HCT116 (cell line): ENCODE data around the gene FUCA2. TPM values are rescaled to one million over a fixed set of nuclear protein-coding genes. Genes with fewer than 3 reads are reported as not detected.

Experiments
- ATAC-seq: fragments of 200-7000 bp; cut with Tn5 transposase; 2 replicates; pipeline ENCODE4 v1.9.1; 2020; ENCODE audit warnings: mild to moderate bottlenecking, moderate library complexity
- BruUV-seq: library from RNA; stranded (reverse); fragments of 400-500 nt; replicated peaks from 2 replicates; lab custom pipeline; 2021; lab: Mats Ljungman, UMichigan
- CTCF ChIA-PET: fragments of 300-600 bp; sonication (Branson Sonifier 250); formaldehyde crosslinking; loops from one replicate; lab custom pipeline; 2021; ENCODE audit warnings: antibody characterized with exemption; lab: Charles Lee
- POLR2A ChIA-PET: fragments of 300-600, 350-600 bp; sonication (Branson Sonifier 250); formaldehyde crosslinking; loops from one replicate; lab custom pipeline; 2021; ENCODE audit warnings: antibody characterized with exemption; lab: Charles Lee
- RAD21 ChIA-PET, 2 experiments: fragments of 300-600 bp; sonication (Branson Sonifier 250); formaldehyde crosslinking; loops; one replicate each; lab custom pipeline; 2023; ENCODE audit warnings: low total read pairs in 2 of 2; ENCODE audit not compliant: uncharacterized antibody in 2 of 2, unreplicated experiment in 2 of 2, low non-redundant PET in 1 of 2; lab: Charles Lee
- DNase-seq: peaks from one replicate; pipeline ENCODE4 v3.0.0-alpha.2; 2010; ENCODE audit warnings: low read depth, low spot score
- H2AFZ ChIP-seq: fragments of 200-600 bp; shearing (Covaris generic), sonication (generic); 2 replicates; pipeline ENCODE4 v1.6.1; 2017; ENCODE audit warnings: low read depth, mixed run types, mixed read lengths, antibody characterized with exemption, low read length; ENCODE audit not compliant: poor library complexity, severe bottlenecking
- H3K27ac ChIP-seq: 2 replicates; pipeline ENCODE4 v1.5.1; 2012; ENCODE audit warnings: low read depth, low read length
- H3K27me3 ChIP-seq: fragments of 200-600 bp; sonication (generic); 2 replicates; pipeline ENCODE4 v1.6.1; 2016; ENCODE audit warnings: mixed run types, low read length, mixed read lengths; ENCODE audit not compliant: insufficient read depth
- H3K36me3 ChIP-seq, 2 experiments: fragments of 200-500 bp in 1 of 2; fragments of 200-600 bp in 1 of 2; sonication (Bioruptor generic) in 1 of 2; sonication (generic) in 1 of 2; 2 replicates each; pipeline versions ENCODE4 v1.5.1 to v1.6.1; 2014 to 2016; ENCODE audit warnings: low read length in 2 of 2, inconsistent platforms in 1 of 2, mixed read lengths in 1 of 2, mixed run types in 1 of 2; ENCODE audit not compliant: insufficient read depth in 2 of 2, control insufficient read depth in 1 of 2
- H3K4me1 ChIP-seq, 2 experiments: fragments of 200-600 bp in 1 of 2; sonication (generic) in 1 of 2; 2 replicates each; pipeline versions ENCODE4 v1.5.1 to v1.6.1; 2012 to 2017; ENCODE audit warnings: low read length in 2 of 2, inconsistent platforms in 1 of 2, mild to moderate bottlenecking in 1 of 2, mixed read lengths in 1 of 2, mixed run types in 1 of 2, moderate library complexity in 1 of 2; ENCODE audit not compliant: insufficient read depth in 2 of 2, control insufficient read depth in 1 of 2
- H3K4me2 ChIP-seq: fragments of 200-600 bp; sonication (generic); 2 replicates; pipeline ENCODE4 v1.6.1; 2017; ENCODE audit warnings: mixed run types, low read length, mixed read lengths
- H3K4me3 ChIP-seq, 2 experiments: fragments of 200-600 bp in 1 of 2; sonication (generic) in 1 of 2; replicated peaks in 1 of 2; 2 replicates each; pipeline ENCODE4 v1.5.1; 2011 to 2016; ENCODE audit warnings: low read length in 2 of 2, control low read depth in 1 of 2, low read depth in 1 of 2, mild to moderate bottlenecking in 1 of 2, mixed read lengths in 1 of 2, mixed run types in 1 of 2
- H3K79me2 ChIP-seq: fragments of 200-600 bp; sonication (generic); 2 replicates; pipeline ENCODE4 v1.6.1; 2017; ENCODE audit warnings: mild to moderate bottlenecking, mixed run types, low read length, moderate library complexity, mixed read lengths; ENCODE audit not compliant: insufficient read depth
- H3K9ac ChIP-seq: fragments of 200-600 bp; sonication (generic); 2 replicates; pipeline ENCODE4 v1.6.1; 2016; ENCODE audit warnings: low read length, mixed read lengths
- H3K9me2 ChIP-seq: fragments of 200-600 bp; sonication (generic), shearing (Covaris generic); 2 replicates; pipeline ENCODE4 v1.6.1; 2017; ENCODE audit warnings: mixed run types, mild to moderate bottlenecking, moderate library complexity; ENCODE audit not compliant: insufficient read depth
- H3K9me3 ChIP-seq, 2 experiments: fragments of 200-500 bp in 1 of 2; fragments of 200-600 bp in 1 of 2; sonication (Bioruptor generic) in 1 of 2; sonication (generic) in 1 of 2; 2 replicates each; pipeline ENCODE4 v1.6.1; 2014 to 2017; ENCODE audit warnings: low read length in 2 of 2, mixed read lengths in 2 of 2, inconsistent platforms in 1 of 2, low read depth in 1 of 2, mild to moderate bottlenecking in 1 of 2, mixed run types in 1 of 2, moderate library complexity in 1 of 2; ENCODE audit not compliant: control insufficient read depth in 1 of 2, insufficient read depth in 1 of 2
- H4K20me1 ChIP-seq: fragments of 200-600 bp; sonication (generic), shearing (Covaris generic); 2 replicates; pipeline ENCODE4 v1.6.1; 2017; ENCODE audit warnings: mixed run types, mild to moderate bottlenecking, moderate library complexity; ENCODE audit not compliant: insufficient read depth
- CBX3 ChIP-seq: IDR thresholded peaks from 2 replicates; pipeline ENCODE4 v1.6.1; 2012; ENCODE audit warnings: low read depth
- CEBPB ChIP-seq: IDR thresholded peaks from 2 replicates; pipeline ENCODE4 v1.6.1; 2012; ENCODE audit warnings: low read depth
- EGR1 ChIP-seq: IDR thresholded peaks from 2 replicates; pipeline ENCODE4 v1.6.1; 2012; ENCODE audit warnings: low read depth
- ELF1 ChIP-seq: IDR thresholded peaks from 2 replicates; pipeline ENCODE4 v1.6.1; 2012; ENCODE audit warnings: low read depth, borderline replicate concordance
- EZH2 ChIP-seq: fragments of 200-600 bp; sonication (generic); IDR thresholded peaks from 2 replicates; pipeline ENCODE4 v1.6.1; 2017; ENCODE audit warnings: antibody characterized with exemption, mixed run types
- FOSL1 ChIP-seq: IDR thresholded peaks from 2 replicates; pipeline ENCODE4 v1.6.1; 2012; ENCODE audit warnings: low read depth
- POLR2A ChIP-seq: IDR thresholded peaks from 2 replicates; pipeline ENCODE4 v1.7.0; 2011; ENCODE audit warnings: borderline replicate concordance; ENCODE audit not compliant: insufficient read depth, insufficient read length; ENCODE audit errors: extremely low read depth
- RAD21 ChIP-seq: IDR thresholded peaks from 2 replicates; pipeline ENCODE4 v1.6.1; 2012; ENCODE audit warnings: low read depth, mild to moderate bottlenecking
- SP1 ChIP-seq: IDR thresholded peaks from 2 replicates; pipeline ENCODE4 v1.6.1; 2012; ENCODE audit warnings: low read depth
- SRF ChIP-seq: IDR thresholded peaks from 2 replicates; pipeline ENCODE4 v1.6.1; 2012; ENCODE audit warnings: low read depth
- TCF7L2 ChIP-seq: IDR thresholded peaks from 2 replicates; pipeline ENCODE4 v1.7.0; 2011; ENCODE audit warnings: borderline replicate concordance, inconsistent platforms; ENCODE audit not compliant: insufficient read depth, insufficient read length; ENCODE audit errors: extremely low read depth
- ZFX ChIP-seq: fragments of 450-650 bp; IDR thresholded peaks from 2 replicates; pipeline ENCODE4 v1.6.1; 2017
- ZNF274 ChIP-seq: fragments of 200-500 bp; sonication (Bioruptor generic); IDR thresholded peaks from 2 replicates; pipeline ENCODE4 v1.6.1; 2014; ENCODE audit warnings: mild to moderate bottlenecking, low read depth, low read length, inconsistent platforms
- intact Hi-C: fragments of 100-400 bp; cut with micrococcal nuclease; formaldehyde crosslinking; loops from 2 replicates; pipeline ENCODE4 v1.10.0; 2022
- total RNA-seq: library from RNA; stranded (reverse); gene quantifications from one replicate; pipeline ENCODE4 v1.2.1, GENCODE V29; 2021; ENCODE audit not compliant: unreplicated experiment
- TF ChIP-seq, protein P1 (sequence below): IDR thresholded peaks from 2 replicates; pipeline ENCODE4 v1.6.1; 2011; ENCODE audit warnings: mild to moderate bottlenecking, low read length, moderate library complexity; ENCODE audit not compliant: insufficient replicate concordance; ENCODE audit errors: extremely low read depth
- TF ChIP-seq, protein P2 (sequence below): IDR thresholded peaks from 2 replicates; pipeline ENCODE4 v1.6.1; 2012

Gene FUCA2
- total RNA-seq, 1 experiment from 2014 or later = 75.4 TPM

DNA sequence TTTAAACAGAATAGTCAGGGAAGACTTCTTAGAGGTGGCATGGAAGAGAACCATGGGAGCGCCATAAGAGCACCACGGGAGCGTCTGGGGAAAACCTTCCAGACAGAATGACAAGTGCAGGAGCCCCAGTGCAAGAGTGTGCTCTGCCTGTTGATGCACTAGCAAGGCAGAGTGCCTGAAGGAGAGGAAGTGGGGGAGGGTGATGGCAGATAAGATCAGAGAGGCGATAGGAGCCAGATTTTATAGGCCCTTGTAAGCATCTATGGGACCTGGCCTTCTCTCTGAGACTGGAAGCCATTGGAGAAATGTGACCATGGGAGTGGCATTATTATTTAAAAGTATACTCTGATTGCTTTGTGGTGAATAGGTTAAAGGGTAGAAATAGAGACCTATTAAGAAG, 13.1 kb downstream of the FUCA2 start (continued):
- TF ChIP-seq TCF7L2 (no peak), RAD21 (no peak)
- TF ChIP-seq, protein P1, sequence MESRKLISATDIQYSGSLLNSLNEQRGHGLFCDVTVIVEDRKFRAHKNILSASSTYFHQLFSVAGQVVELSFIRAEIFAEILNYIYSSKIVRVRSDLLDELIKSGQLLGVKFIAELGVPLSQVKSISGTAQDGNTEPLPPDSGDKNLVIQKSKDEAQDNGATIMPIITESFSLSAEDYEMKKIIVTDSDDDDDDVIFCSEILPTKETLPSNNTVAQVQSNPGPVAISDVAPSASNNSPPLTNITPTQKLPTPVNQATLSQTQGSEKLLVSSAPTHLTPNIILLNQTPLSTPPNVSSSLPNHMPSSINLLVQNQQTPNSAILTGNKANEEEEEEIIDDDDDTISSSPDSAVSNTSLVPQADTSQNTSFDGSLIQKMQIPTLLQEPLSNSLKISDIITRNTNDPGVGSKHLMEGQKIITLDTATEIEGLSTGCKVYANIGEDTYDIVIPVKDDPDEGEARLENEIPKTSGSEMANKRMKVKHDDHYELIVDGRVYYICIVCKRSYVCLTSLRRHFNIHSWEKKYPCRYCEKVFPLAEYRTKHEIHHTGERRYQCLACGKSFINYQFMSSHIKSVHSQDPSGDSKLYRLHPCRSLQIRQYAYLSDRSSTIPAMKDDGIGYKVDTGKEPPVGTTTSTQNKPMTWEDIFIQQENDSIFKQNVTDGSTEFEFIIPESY = no peak

DNA sequence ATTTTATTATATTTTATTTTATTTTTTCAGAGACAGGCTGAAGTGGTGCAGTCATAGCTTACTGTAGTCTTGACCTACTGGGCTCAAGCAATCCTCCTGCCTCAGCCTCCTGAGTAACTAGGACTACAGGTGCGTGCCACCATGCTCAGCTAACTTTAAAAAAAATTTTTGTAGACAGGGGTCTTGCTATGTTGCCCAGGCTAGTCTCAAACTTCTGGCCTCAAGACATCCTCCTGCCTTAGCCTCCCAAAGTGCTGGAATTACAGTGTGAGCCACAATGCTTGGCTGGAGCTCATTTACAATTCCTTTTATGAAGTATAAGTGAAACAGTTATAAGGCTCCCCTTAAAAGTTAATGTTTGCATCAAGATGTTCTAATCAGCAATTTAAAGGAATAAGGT, 14.5 kb downstream of the FUCA2 start:
- DNase-seq (no peak), ATAC-seq (no peak)
- intact Hi-C loops = no loop called here
- Histone ChIP-seq H3K9me2 (no peaks in the 10 kb centered on the region), H3K36me3 (peaks cover 43 to 47% of the 10 kb centered on the region in 2 experiments), H2AFZ (no peak overlapping the region), H3K4me2 (no peak overlapping the region), H3K27me3 (no peaks in the 10 kb centered on the region), H3K27ac (no peak overlapping the region), H4K20me1 (0 out of 2 replicates have a peak, but pooled peaks cover 3% of the 10 kb centered on the region), H3K9ac (no peak overlapping the region), H3K79me2 (no peaks in the 10 kb centered on the region; the same call in 1 of the 2 replicates), H3K4me1 (no peaks in the 10 kb centered on the region), H3K4me3 (no peak overlapping the region), H3K9me3 (no peaks in the 10 kb centered on the region)
- TF ChIP-seq POLR2A (no peak), FOSL1 (no peak), EGR1 (no peak), ELF1 (no peak), RAD21 (no peak), EZH2 (no peak), SRF (no peak), ZNF274 (no peak), TCF7L2 (no peak), CEBPB (no peak), CBX3 (no peak), ZFX (no peak), SP1 (no peak)
- TF ChIP-seq, protein P2, sequence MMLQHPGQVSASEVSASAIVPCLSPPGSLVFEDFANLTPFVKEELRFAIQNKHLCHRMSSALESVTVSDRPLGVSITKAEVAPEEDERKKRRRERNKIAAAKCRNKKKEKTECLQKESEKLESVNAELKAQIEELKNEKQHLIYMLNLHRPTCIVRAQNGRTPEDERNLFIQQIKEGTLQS = no peak
- TF ChIP-seq, protein P1 = no peak
- RAD21 ChIA-PET = no interaction called here
- no TSS peak for BruUV-seq
- POLR2A ChIA-PET = no interaction called here
- CTCF ChIA-PET = no interaction called here
